Suprapubic skin (tissue), 3 donors: ENCODE measurements around the gene PNLIPRP1.

Experiments
- CTCF ChIP-seq, 2 donors: fragments of 200-600 bp in 1 of 2; fragments of 450-650 bp in 1 of 2; sonication (generic) in 1 of 2; IDR thresholded peaks; one replicate each; pipeline ENCODE4 v1.5.1; 2016 to 2019; ENCODE audit warnings: antibody characterized with exemption in 2 of 2, mild to moderate bottlenecking in 1 of 2, moderate library complexity in 1 of 2
- EP300 ChIP-seq: sonication (generic); formaldehyde crosslinking; IDR thresholded peaks from one replicate; pipeline ENCODE4 v1.6.1; 2017; ENCODE audit warnings: antibody characterized with exemption

- TF ChIP-seq CTCF (IDR thresholded peaks at IDR 0.05): no peak
- TF ChIP-seq EP300: no peak
Observed at GRCh38 chr10:116620423-116621400, 30.0 kb downstream of the PNLIPRP1 start, which contains the start of gene PNLIPRP2.
